Measurements from ENCODE around the gene ALDH16A1. TPM values are rescaled to one million over a fixed set of nuclear protein-coding genes. Genes with fewer than 3 reads are reported as not detected.
A peak's percentile ranks its signal among the peaks of the same experiment; 100 is the strongest.

The ALDH16A1 gene
- total RNA-seq, 1 donor from 2014 or later: 7.7 TPM

DNA sequence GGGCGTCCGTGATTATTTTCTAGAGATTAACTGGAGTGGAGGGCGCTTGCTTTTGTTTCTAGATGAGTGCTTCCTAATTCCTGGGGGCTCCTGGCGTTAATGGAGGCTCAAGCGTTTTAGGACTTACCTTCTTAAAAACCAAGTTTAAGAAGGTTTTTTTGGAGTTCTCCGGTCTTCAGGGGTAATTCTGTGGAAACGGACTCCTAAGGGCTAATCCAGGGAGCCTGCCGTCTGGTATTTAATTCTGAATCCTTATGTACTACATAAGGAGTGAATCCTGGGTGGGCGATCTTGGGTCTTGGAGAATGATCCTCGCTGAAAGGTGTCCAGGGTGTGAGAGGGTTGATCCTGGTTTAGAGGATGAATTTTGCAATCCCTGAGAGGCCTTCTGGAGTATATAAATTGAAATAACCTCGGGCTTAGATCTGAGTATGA, 43.6 kb downstream of the ALDH16A1 start:
- intact Hi-C loops (cut with DNase I): loop anchor here (1.0 to 10.0 kb wide), 3 partner anchors 9 to 378 kb away; partner anchors contain the start of genes AKT1S1, PRMT1, RPL13A and TBC1D17
- no peak for DNase-seq (ENCODE audit: low spot score)

DNA sequence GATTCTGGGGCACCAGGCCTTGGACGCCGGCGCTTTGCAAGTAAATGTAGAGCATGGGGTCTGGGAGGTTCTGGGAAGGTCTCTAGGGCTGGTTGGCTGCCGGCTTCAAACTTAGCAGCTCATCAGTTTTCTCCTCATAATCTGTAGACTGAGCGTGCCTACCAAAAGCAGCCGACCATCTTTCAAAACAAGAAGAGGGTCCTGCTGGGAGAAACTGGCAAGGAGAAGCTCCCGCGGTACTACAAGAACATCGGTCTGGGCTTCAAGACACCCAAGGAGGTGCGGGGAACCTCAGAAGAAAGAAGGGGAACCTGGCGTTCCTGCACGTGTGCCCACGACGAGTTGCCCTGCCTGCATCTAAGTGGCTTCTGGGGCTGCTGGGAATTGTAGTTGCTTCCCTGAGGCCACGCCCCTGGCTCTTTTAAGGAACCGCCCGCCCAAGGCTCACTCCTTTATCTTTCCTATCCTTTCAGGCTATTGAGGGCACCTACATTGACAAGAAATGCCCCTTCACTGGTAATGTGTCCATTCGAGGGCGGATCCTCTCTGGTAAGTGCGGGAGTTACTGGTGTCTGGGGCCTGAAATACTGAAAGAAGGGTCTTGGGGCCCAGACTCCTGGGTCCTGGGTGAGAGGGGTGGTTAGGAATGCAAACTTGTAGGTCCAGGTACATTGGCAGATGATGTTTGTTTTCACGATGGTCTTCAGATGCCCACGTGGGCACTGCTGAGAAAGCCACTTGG, 44.2 kb downstream of the ALDH16A1 start:
- intact Hi-C loops (cut with DNase I): loop anchor here (5.0 to 10.0 kb wide), 2 partner anchors 180 to 378 kb away; partner anchors contain the start of genes AKT1S1, PRMT1 and TBC1D17
- peak; percentile 84 for DNase-seq (ENCODE audit: low spot score)

DNA sequence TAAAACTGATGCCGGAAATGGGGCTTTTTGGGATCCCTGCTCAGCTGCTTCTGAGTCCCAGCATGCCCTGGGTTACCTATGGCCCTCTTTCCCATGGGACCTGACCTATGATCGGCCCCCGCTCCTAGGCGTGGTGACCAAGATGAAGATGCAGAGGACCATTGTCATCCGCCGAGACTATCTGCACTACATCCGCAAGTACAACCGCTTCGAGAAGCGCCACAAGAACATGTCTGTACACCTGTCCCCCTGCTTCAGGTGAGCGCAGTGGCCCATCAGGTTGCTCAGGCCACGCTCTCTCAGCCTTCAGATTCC, 44.7 kb downstream of the ALDH16A1 start:
- no peak for DNase-seq (ENCODE audit: low spot score)
- intact Hi-C loops (cut with DNase I): loop anchor here (5.0 to 10.0 kb wide), 2 partner anchors 180 to 377 kb away; partner anchors contain the start of genes AKT1S1, PRMT1 and TBC1D17

DNA sequence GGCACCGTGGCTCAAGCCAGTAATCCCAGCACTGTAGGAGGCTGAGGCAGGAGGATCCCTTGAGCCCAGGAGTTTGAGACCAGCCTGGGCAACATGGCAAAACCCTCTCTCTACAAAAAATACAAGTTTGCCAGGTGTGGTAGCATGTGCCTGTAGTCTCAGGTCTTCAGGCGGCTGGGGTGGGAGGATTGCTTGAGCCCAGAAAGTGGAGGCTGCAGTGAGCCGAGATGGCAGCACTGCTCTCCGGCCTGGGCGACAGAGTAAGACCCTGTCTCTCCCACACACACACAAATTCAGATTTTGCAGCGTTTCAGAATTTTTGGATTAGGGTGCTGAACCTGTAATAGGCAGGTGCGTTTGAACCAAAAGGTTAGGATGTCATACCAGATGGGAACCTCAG, 45.5 kb downstream of the ALDH16A1 start:
- no peak for DNase-seq (ENCODE audit: low spot score)
- intact Hi-C loops (cut with DNase I): loop anchor here (5.0 to 10.0 kb wide), 2 partner anchors 179 to 376 kb away; partner anchors contain the start of genes AKT1S1, PRMT1 and TBC1D17

- intact Hi-C loops (cut with DNase I): loop anchor here (5.0 to 10.0 kb wide), 2 partner anchors 178 to 376 kb away; partner anchors contain the start of genes AKT1S1, PRMT1 and TBC1D17
- DNase-seq (ENCODE audit: low spot score): no peak
Observed at GRCh38 chr19:49499030-49499670, 46.1 kb downstream of the ALDH16A1 start.

GRCh38 chr19:49502866-49503581, 50.0 kb downstream of the ALDH16A1 start:
- intact Hi-C loops (cut with DNase I): loop anchor here (2.0 kb wide), 2 partner anchors 44 to 68 kb away; no protein-coding TSS in a partner anchor
- no peak for DNase-seq (ENCODE audit: low spot score)

GRCh38 chr19:49503582-49503962, 50.5 kb downstream of the ALDH16A1 start:
- no peak for DNase-seq (ENCODE audit: low spot score)
- intact Hi-C loops (cut with DNase I): loop anchor here (2.0 kb wide), 2 partner anchors 43 to 67 kb away; no protein-coding TSS in a partner anchor

- intact Hi-C loops (cut with DNase I): no loop called here
- no peak for DNase-seq (ENCODE audit: low spot score)
Observed at GRCh38 chr19:49506575-49507105, 53.6 kb downstream of the ALDH16A1 start.

DNA sequence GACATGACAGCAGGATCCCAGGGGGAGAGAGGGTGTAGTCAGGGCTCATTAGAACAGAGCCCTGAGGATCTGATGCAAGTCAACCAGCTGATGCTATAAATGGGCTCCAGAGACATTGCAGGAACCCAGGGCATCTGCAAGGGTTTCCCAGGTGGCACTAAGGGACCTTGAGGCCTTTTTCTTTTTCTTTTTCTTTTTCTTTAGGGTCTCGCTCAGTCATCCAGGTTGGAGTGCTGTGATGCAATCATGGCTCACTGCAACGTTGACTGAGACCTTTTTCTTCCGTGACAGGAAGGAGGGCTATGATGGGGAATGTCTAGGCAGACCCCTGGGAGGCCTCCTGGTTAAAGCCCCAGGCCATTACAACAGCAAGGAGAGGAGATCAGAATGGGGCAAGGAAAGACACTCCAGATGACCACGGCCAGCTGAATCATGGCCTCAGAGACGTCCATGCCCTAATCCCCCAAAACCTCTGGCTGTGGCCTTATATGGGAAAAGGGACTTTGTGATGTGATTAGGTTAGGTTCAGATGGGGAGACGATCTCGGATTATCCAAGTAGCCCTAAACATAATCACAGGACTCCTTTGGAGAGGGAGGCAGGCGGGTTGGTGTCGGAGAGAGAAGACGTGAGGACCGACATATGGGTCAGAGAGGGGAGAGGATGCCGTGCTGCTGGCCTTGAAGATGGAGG, 54.9 kb downstream of the ALDH16A1 start:
- intact Hi-C loops (cut with DNase I): no loop called here

DNA sequence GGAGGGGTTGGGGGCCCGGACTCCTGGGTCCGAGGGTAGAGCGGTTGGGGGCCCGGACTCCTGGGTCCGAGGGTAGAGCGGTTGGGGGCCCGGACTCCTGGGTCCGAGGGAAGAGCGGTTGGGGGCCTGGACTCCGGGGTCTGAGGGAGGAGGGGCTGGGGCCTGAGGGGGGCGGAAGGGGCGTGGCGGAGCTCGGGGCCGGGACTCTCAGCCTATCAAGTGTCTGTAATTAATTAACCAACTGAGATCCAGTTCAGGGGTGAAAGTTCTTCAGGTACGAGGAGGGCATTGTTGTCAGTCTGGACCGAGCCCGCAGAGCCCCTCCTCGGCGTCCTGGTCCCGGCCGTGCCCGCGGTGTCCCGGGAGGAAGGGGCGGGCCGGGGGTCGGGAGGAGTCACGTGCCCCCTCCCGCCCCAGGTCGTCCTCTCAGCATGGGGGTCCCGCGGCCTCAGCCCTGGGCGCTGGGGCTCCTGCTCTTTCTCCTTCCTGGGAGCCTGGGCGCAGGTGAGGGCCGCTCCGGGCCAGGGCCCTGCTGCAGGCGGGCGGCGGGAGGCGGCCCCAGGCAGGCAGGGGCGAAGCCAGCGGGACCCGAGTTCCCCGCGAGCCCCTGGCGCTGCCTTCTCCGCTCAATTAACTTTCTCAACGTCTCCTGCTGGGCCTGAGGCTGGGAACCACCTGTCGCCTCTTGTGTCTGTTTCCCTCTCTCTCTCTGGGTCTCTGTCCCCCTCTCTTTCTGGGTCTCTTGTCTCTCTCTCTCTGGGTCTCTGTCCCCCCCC, 60.1 kb downstream of the ALDH16A1 start:
- intact Hi-C loops (cut with DNase I): no loop called here
- peak; percentile 82 for DNase-seq (ENCODE audit: low spot score)

More for the DNA sequence above, 54.9 kb downstream of the ALDH16A1 start:
- DNase-seq (ENCODE audit: low spot score): no peak

- intact Hi-C loops (cut with DNase I): no loop called here
- no peak for DNase-seq (ENCODE audit: low spot score)
Observed at GRCh38 chr19:49513746-49514118, 60.7 kb downstream of the ALDH16A1 start.

- no peak for DNase-seq (ENCODE audit: low spot score)
- intact Hi-C loops (cut with DNase I): no loop called here
Observed at GRCh38 chr19:49514151-49514550, 61.1 kb downstream of the ALDH16A1 start.

DNA sequence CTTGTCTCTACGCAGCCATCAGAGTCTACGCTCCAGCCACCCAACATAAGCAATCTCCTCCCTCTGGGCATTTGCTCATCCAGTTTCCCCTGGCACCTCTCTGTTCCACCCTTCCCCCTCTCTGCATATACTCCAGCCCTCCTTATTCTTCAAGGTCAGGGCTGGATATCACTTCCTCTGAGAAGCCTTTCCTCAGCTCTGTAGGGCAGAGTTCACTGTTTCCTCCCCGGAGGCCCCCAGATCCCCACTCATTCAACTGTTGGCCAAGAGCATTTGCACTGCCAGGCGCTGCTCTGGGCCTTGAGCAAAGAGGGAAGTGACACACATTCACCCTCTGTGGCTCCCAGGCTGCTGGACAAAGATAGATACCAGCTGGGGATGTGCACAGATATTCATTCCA, 62.7 kb downstream of the ALDH16A1 start:
- no peak for DNase-seq (ENCODE audit: low spot score)
- intact Hi-C loops (cut with DNase I): no loop called here

DNA sequence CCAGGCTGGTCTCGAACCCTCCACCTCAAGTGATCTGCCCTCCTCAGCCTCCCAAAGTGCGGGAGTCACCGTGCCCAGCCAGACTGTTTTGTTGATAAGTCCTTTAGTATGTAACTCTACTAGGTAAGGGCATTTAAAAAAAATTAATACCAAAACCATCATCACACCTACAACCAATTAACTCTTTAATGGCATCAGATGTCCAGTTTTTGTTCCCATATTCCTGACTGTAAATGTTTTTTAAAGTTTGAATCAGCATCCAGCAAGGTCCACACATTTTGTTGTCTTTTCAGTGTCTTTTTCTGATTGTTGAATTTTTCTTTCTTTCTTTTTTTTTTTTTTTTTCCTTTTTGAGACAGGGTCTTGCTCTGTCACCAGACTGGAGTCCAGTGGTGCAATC, 65.0 kb downstream of the ALDH16A1 start:
- intact Hi-C loops (cut with DNase I): no loop called here
- no peak for DNase-seq (ENCODE audit: low spot score)

Small RNA genes within 50 kb of the gene (microRNA-seq; reads per million reads assigned to microRNA genes)
- 305 reads per million, percentile 71 among the genes with 10 or more reads in this experiment for gene MIR150

Other genes starting within 250 kb of the ALDH16A1 start
- gene SLC6A16, start 128.0 kb upstream of the ALDH16A1 start, total RNA-seq: 0.67 TPM
- 4.8 TPM for gene CD37, start 117.8 kb upstream of the ALDH16A1 start, total RNA-seq
- 39.9 TPM for gene TEAD2, start 90.8 kb upstream of the ALDH16A1 start, total RNA-seq
- not detected for gene DKKL1, start 89.3 kb upstream of the ALDH16A1 start, total RNA-seq
- not detected for gene KASH5, start 65.0 kb upstream of the ALDH16A1 start, total RNA-seq
- not detected for gene PTH2, start 29.8 kb upstream of the ALDH16A1 start, total RNA-seq
- not detected for gene GFY, start 27.8 kb upstream of the ALDH16A1 start, total RNA-seq
- 1.6 TPM for gene SLC17A7, start 11.7 kb upstream of the ALDH16A1 start, total RNA-seq
- 24.2 TPM for gene PIH1D1, start 1.4 kb upstream of the ALDH16A1 start, total RNA-seq
- 3.8 TPM for gene FLT3LG, start 21.0 kb downstream of the ALDH16A1 start, total RNA-seq
- 1,030 TPM for gene RPL13A, start 34.4 kb downstream of the ALDH16A1 start, total RNA-seq
- 729 TPM for gene RPS11, start 43.2 kb downstream of the ALDH16A1 start, total RNA-seq
- 50.6 TPM for gene FCGRT, start 59.4 kb downstream of the ALDH16A1 start, total RNA-seq
- 14.0 TPM for gene RCN3, start 74.8 kb downstream of the ALDH16A1 start, total RNA-seq
- 34.5 TPM for gene NOSIP, start 127.3 kb downstream of the ALDH16A1 start, total RNA-seq
- 0.40 TPM for gene PRRG2, start 128.1 kb downstream of the ALDH16A1 start, total RNA-seq
- gene PRR12, start 138.0 kb downstream of the ALDH16A1 start, total RNA-seq: 15.9 TPM
- gene RRAS, start 186.9 kb downstream of the ALDH16A1 start, total RNA-seq: 171 TPM
- 53.1 TPM for gene SCAF1, start 189.0 kb downstream of the ALDH16A1 start, total RNA-seq
- 33.7 TPM for gene IRF3, start 212.6 kb downstream of the ALDH16A1 start, total RNA-seq
- gene BCL2L12, start 212.7 kb downstream of the ALDH16A1 start, total RNA-seq: 8.9 TPM
- gene PRMT1, start 224.0 kb downstream of the ALDH16A1 start, total RNA-seq: 124 TPM
- 0.19 TPM for gene ADM5, start 236.4 kb downstream of the ALDH16A1 start, total RNA-seq
- gene CPT1C, start 237.9 kb downstream of the ALDH16A1 start, total RNA-seq: 3.1 TPM